ENCODE data around the gene APOBEC2. TPM values are rescaled to one million over a fixed set of nuclear protein-coding genes. Genes with fewer than 3 reads are reported as not detected.
A peak's percentile ranks its signal among the peaks of the same experiment; 100 is the strongest.

APOBEC2 gene
- total and polyA plus RNA-seq, 8 donors: 7.2 to 36.7 (median 11.3) TPM; not detected in 3

DNA sequence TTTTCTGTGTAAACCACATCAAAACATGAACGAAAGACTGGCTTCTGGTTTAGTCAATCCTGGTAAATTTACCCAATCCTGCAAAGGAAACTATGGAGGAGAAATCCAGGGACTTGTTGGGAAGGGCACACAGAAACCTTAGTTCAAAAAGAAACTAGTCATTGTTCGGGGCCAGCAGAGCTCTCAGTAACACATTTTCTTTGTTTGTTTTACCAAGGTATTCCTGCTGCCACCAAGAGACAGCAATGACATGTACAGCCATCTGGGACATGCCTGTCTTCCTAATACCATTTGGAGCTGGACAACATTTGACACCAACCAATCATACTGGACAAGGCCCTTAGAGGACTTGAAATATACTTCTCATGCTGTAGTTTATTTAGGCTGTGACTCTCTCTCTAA lies 10.9 kb downstream of the APOBEC2 start:
- Histone ChIP-seq H3K27me3 (no peaks in the 10 kb centered on the region), H3K4me3 (no peak overlapping the region), H3K9me3 (no peaks in the 10 kb centered on the region), H3K27ac (peak overlapping the region; percentile 73 to 88 (median 86)), H3K36me3 (peaks cover 0 to 45% (median 32%) of the 10 kb centered on the region in 4 donors), H3K4me1 (peaks cover 44 to 84% (median 65%) of the 10 kb centered on the region in 4 donors)
- no peak for TF ChIP-seq POLR2AphosphoS5 (IDR thresholded peaks at IDR 0.05)
- TF ChIP-seq EP300 (IDR thresholded peaks at IDR 0.05): no peak
- no peak for TF ChIP-seq POLR2A (IDR thresholded peaks at IDR 0.05)
- TF ChIP-seq, protein P1, sequence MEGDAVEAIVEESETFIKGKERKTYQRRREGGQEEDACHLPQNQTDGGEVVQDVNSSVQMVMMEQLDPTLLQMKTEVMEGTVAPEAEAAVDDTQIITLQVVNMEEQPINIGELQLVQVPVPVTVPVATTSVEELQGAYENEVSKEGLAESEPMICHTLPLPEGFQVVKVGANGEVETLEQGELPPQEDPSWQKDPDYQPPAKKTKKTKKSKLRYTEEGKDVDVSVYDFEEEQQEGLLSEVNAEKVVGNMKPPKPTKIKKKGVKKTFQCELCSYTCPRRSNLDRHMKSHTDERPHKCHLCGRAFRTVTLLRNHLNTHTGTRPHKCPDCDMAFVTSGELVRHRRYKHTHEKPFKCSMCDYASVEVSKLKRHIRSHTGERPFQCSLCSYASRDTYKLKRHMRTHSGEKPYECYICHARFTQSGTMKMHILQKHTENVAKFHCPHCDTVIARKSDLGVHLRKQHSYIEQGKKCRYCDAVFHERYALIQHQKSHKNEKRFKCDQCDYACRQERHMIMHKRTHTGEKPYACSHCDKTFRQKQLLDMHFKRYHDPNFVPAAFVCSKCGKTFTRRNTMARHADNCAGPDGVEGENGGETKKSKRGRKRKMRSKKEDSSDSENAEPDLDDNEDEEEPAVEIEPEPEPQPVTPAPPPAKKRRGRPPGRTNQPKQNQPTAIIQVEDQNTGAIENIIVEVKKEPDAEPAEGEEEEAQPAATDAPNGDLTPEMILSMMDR (IDR thresholded peaks at IDR 0.05): no peak
- intact Hi-C loops (cut with DNase I; ENCODE audit: low total_unique reads): no loop called here
- no peak for DNase-seq
- WGBS, 5 donors: 30 to 50% (median 40%) methylated on average over 2 of the region's 2 CpGs

DNA sequence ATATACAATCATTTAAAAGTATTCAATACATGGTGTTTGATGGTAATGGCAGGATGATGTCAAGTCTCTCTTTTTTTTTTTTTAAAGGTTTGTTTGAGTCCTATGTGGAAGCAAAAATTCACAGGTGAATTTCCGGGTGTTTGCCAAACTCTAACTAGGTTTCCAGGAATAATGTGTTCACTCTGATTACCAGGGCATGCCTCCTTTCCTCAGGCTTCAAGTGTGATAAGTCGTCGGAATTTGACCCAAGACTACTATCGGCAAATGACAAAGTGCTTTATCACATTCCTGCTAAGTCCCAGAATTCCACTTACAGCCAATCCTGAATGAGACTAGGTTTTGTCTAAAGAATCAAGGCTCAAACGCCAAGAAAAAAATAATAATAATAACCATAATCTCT lies 11.8 kb downstream of the APOBEC2 start:
- peak in 1 of 2 donors; percentile 78 for DNase-seq
- no peak overlapping the region for H3K4me3 ChIP-seq
- H3K27me3 ChIP-seq: no peaks in the 10 kb centered on the region
- 26 to 61% (median 42%) methylated on average over 5 of the region's 5 CpGs for WGBS, 5 donors
- peak in 2 of 3 donors; percentile 46 to 69 for TF ChIP-seq POLR2AphosphoS5 (IDR thresholded peaks at IDR 0.05)
- TF ChIP-seq, protein P1 (IDR thresholded peaks at IDR 0.05): no peak
- intact Hi-C loops (cut with DNase I; ENCODE audit: low total_unique reads): no loop called here
- H3K36me3 ChIP-seq: peaks cover 0 to 55% (median 42%) of the 10 kb centered on the region in 4 donors
- peaks cover 36 to 84% (median 60%) of the 10 kb centered on the region in 4 donors for H3K4me1 ChIP-seq
- peak overlapping the region in 4 of 5 donors; percentile 73 to 87 (median 85) for H3K27ac ChIP-seq
- H3K9me3 ChIP-seq: no peaks in the 10 kb centered on the region

DNA sequence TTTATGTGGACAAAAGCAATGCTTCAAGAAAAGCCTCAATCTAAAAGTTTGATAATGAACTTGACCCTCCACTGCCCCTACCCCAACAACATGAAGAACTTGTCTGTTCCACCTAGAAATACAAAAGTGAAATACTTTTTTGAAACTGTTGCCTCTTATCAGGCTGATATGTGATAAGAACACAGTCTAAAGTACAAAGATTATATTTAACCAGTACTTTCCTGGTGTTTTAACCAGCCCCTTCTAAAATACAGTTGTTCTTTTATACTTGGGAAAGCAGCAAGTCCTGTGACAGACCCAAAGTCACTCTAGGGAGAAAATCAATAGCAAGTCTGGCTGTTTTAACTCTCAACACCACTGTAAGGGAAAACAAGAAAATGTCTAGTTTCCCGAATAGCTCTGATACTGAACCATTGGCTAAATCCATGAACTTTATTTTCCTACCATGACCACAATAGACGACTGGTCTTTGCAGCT lies 12.6 kb downstream of the APOBEC2 start:
- Histone ChIP-seq H3K4me1 (peaks cover 33 to 84% (median 59%) of the 10 kb centered on the region in 4 donors), H3K27me3 (no peaks in the 10 kb centered on the region), H3K36me3 (peaks cover 0 to 59% (median 43%) of the 10 kb centered on the region in 4 donors), H3K9me3 (no peaks in the 10 kb centered on the region), H3K4me3 (peak overlapping the region in 1 of 4 donors; percentile 4), H3K27ac (peak overlapping the region; percentile 68 to 87 (median 84))
- intact Hi-C loops (cut with DNase I; ENCODE audit: low total_unique reads): no loop called here
- whole genome bisulfite sequencing, 5 donors: 32 to 69% (median 49%) methylated on average over 2 of the region's 2 CpGs
- DNase-seq: no peak
- TF ChIP-seq POLR2A (IDR thresholded peaks at IDR 0.05): no peak
- TF ChIP-seq, protein P1 (IDR thresholded peaks at IDR 0.05): no peak

DNA sequence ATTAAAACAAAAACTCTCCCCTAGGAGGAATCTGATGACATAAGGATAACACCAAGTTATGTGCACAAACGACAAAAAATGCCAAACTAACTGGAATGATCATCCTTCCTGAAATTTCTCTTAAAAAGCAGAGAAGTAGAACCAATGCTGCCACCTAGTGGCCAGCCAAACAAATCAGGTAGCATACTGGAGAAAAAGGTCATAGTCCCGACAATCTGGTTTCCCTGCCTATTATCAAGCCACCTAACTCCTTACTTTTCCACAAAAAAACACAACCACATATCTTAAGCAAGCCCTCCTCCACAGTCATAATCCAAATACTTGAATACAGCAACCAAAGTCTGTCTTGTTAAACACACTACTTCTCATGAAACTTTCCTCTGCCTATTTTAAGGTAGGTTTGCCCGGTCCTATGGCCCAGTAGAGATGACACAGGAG lies 13.9 kb downstream of the APOBEC2 start:
- intact Hi-C loops (cut with DNase I; ENCODE audit: low total_unique reads): no loop called here
- WGBS, 5 donors: 15 to 27% (median 26%) methylated on average over 3 of the region's 3 CpGs
- TF ChIP-seq, protein P1 (IDR thresholded peaks at IDR 0.05): peak in 5 of 7 experiments; percentile 71 to 93 (median 84)
- TF ChIP-seq POLR2AphosphoS5 (IDR thresholded peaks at IDR 0.05) (peak in 1 of 3 donors; percentile 54), POLR2A (IDR thresholded peaks at IDR 0.05) (no peak), EP300 (IDR thresholded peaks at IDR 0.05) (no peak)
- no peak overlapping the region for H3K4me3 ChIP-seq
- H3K27ac ChIP-seq: peak overlapping the region in 3 of 5 donors; percentile 73 to 86 (median 84)
- H3K27me3 ChIP-seq: no peaks in the 10 kb centered on the region
- no peaks in the 10 kb centered on the region for H3K9me3 ChIP-seq
- peaks cover 0 to 51% (median 40%) of the 10 kb centered on the region in 4 donors for H3K36me3 ChIP-seq
- H3K4me1 ChIP-seq: peaks cover 23 to 79% (median 59%) of the 10 kb centered on the region in 4 donors
- DNase-seq: peak; percentile 86 to 94

All from stomach (tissue), 9 donors.